Measurements from ENCODE around the gene SMAD6.

Gene SMAD6

GRCh38 chr15:66830358-66830757, 128.3 kb downstream of the SMAD6 start:
- DNase-seq (ENCODE audit: extremely low spot score, insufficient read length, low read depth) (no peak), FAIRE-seq (no peak)

GRCh38 chr15:66830823-66831222, 128.8 kb downstream of the SMAD6 start:
- DNase-seq (ENCODE audit: extremely low spot score, insufficient read length, low read depth) (no peak), FAIRE-seq (no peak)

GRCh38 chr15:66831289-66831688, 129.3 kb downstream of the SMAD6 start:
- no peak for FAIRE-seq
- no peak for DNase-seq (ENCODE audit: extremely low spot score, insufficient read length, low read depth)

- no peak for DNase-seq (ENCODE audit: extremely low spot score, insufficient read length, low read depth)
- FAIRE-seq, result no peak
Observed at GRCh38 chr15:66831801-66832390, 129.9 kb downstream of the SMAD6 start.
